LNCaP clone FGC (cell line): ENCODE results near the gene SLC23A1.

Source experiments
- DNase-seq: peaks from one replicate; pipeline ENCODE4 v3.0.0-alpha.2; 2011; ENCODE audit warnings: low read depth
- H3K4me3 ChIP-seq: 2 replicates; pipeline ENCODE4 v1.5.1; 2011; ENCODE audit warnings: mild to moderate bottlenecking, low read depth, low read length, control low read depth
- CTCF ChIP-seq: IDR thresholded peaks from 2 replicates; pipeline ENCODE4 v1.5.1; 2012; ENCODE audit warnings: mild to moderate bottlenecking; ENCODE audit not compliant: control insufficient read depth, insufficient read depth; ENCODE audit errors: extremely low read depth

The SLC23A1 gene

GRCh38 chr5:139399501-139400121 is 16.5 kb upstream of the SLC23A1 start:
- no peak for TF ChIP-seq CTCF
- no peak overlapping the region for H3K4me3 ChIP-seq
- DNase-seq, result no peak

- no peak for DNase-seq
- TF ChIP-seq CTCF, result no peak
- H3K4me3 ChIP-seq, result no peak overlapping the region
Measured at GRCh38 chr5:139397921-139398320, 14.8 kb upstream of the SLC23A1 start.

- no peak overlapping the region for H3K4me3 ChIP-seq
- no peak for TF ChIP-seq CTCF
- DNase-seq, result no peak
Measured at GRCh38 chr5:139396691-139397090, 13.6 kb upstream of the SLC23A1 start.

GRCh38 chr5:139395844-139396640 is 12.9 kb upstream of the SLC23A1 start:
- DNase-seq, result no peak
- TF ChIP-seq CTCF, result no peak
- no peak overlapping the region for H3K4me3 ChIP-seq

GRCh38 chr5:139394654-139395566 is 11.8 kb upstream of the SLC23A1 start, which contains the start of gene PROB1:
TSS of gene PROB1 (minus strand) at chr5:139395104. CDS start at chr5:139395081, 23 bp downstream.
- DNase-seq, result no peak
- no peak within 1 kb of the TSS for H3K4me3 ChIP-seq
- TF ChIP-seq CTCF, result no peak

GRCh38 chr5:139394123-139394653 is 11.1 kb upstream of the SLC23A1 start:
- DNase-seq, result no peak
- no peak overlapping the region for H3K4me3 ChIP-seq
- TF ChIP-seq CTCF, result no peak
